Measurements from ENCODE around the gene NOP16. TPM values are rescaled to one million over a fixed set of nuclear protein-coding genes. Genes with fewer than 3 reads are reported as not detected.

The NOP16 gene
- total and polyA plus RNA-seq, 9 donors, result 8.9 to 27.0 (median 16.3) TPM

- WGBS, 3 donors, result 76 to 91% (median 83%) methylated on average over 8 of the region's 8 CpGs
- H3K9me3 ChIP-seq, result no peaks in the 10 kb centered on the region
- H3K27ac ChIP-seq, result no peak overlapping the region
- no peak for DNase-seq
- no peak overlapping the region for H3K4me3 ChIP-seq
- H3K36me3 ChIP-seq, result no peaks in the 10 kb centered on the region
- no peaks in the 10 kb centered on the region for H3K27me3 ChIP-seq
- peaks cover 5% of the 10 kb centered on the region for H3K4me1 ChIP-seq (ENCODE audit: insufficient read depth)
- no peak for TF ChIP-seq EP300 (IDR thresholded peaks at IDR 0.05)
- no peak for TF ChIP-seq CTCF (IDR thresholded peaks at IDR 0.05)
- no peak for TF ChIP-seq POLR2A (IDR thresholded peaks at IDR 0.05)
- intact Hi-C loops (cut with DNase I), result no loop called here
Observed at GRCh38 chr5:176384366-176384930, 4.0 kb downstream of the NOP16 start.

- Histone ChIP-seq H3K27ac (no peak overlapping the region), H3K4me3 (no peak overlapping the region), H3K27me3 (no peaks in the 10 kb centered on the region), H3K9me3 (no peaks in the 10 kb centered on the region), H3K4me1 (ENCODE audit: insufficient read depth) (peaks cover 5% of the 10 kb centered on the region), H3K36me3 (no peaks in the 10 kb centered on the region)
- no peak for TF ChIP-seq CTCF (IDR thresholded peaks at IDR 0.05)
- no peak for TF ChIP-seq POLR2A (IDR thresholded peaks at IDR 0.05)
- TF ChIP-seq EP300 (IDR thresholded peaks at IDR 0.05), result no peak
- WGBS, 3 donors, result 72 to 80% (median 77%) methylated on average over 9 of the region's 9 CpGs
- DNase-seq, result peak in 1 of 5 donors; percentile 6
- intact Hi-C loops (cut with DNase I), result no loop called here
Observed at GRCh38 chr5:176383961-176384360, 4.4 kb downstream of the NOP16 start.

DNA sequence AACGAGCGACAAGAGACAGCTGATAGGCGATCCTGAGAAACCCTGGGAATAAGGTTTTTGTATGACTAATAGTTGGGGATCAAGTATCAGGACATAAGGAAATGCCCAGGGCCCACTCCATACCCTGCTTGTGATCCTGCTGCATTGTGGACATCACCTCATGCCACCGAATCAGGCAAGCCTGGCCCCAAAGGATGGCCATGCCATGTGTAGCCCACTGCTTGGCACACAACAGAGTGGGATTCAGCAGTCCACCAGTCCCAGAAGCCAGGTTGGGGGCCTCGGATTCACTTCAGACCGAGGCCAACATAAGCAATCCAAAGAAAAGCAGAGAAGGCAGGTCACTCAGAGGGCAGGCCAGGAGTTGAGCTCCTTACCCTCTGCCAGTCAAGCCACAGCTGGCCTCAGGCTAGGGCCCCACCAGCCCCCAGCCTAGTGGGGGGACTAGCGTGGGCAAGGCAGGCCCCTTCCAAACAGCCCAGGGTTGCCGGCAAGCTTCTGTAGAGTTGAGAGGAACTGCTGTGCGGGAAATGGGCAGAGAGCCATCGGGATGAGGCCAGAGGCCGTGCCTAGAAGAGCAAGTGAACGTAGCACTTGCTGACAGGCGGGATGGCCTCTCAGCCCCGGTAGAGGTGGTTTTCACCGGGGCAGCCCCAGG, 5.0 kb downstream of the NOP16 start:
- Histone ChIP-seq H3K4me1 (ENCODE audit: insufficient read depth) (peaks cover 5% of the 10 kb centered on the region), H3K36me3 (no peaks in the 10 kb centered on the region), H3K9me3 (no peaks in the 10 kb centered on the region), H3K27me3 (no peaks in the 10 kb centered on the region), H3K4me3 (no peak overlapping the region), H3K27ac (no peak overlapping the region)
- DNase-seq, result peak in 2 of 5 donors; percentile 8 to 33
- TF ChIP-seq CTCF (IDR thresholded peaks at IDR 0.05) (no peak), EP300 (IDR thresholded peaks at IDR 0.05) (no peak), POLR2A (IDR thresholded peaks at IDR 0.05) (no peak)
- intact Hi-C loops (cut with DNase I), result no loop called here
- 79 to 89% (median 80%) methylated on average over 15 of the region's 15 CpGs for WGBS, 3 donors

GRCh38 chr5:176382721-176383120, 5.7 kb downstream of the NOP16 start:
- Histone ChIP-seq H3K4me3 (no peak overlapping the region), H3K27me3 (no peaks in the 10 kb centered on the region), H3K9me3 (no peaks in the 10 kb centered on the region), H3K36me3 (no peaks in the 10 kb centered on the region), H3K4me1 (ENCODE audit: insufficient read depth) (peaks cover 5% of the 10 kb centered on the region), H3K27ac (no peak overlapping the region)
- 86 to 92% (median 90%) methylated on average over 3 of the region's 3 CpGs for WGBS, 3 donors
- intact Hi-C loops (cut with DNase I), result no loop called here
- DNase-seq, result peak in 1 of 5 donors; percentile 6
- no peak for TF ChIP-seq POLR2A (IDR thresholded peaks at IDR 0.05)
- no peak for TF ChIP-seq CTCF (IDR thresholded peaks at IDR 0.05)
- TF ChIP-seq EP300 (IDR thresholded peaks at IDR 0.05), result no peak

Data from ovary (tissue), 9 donors.